CD4-positive, alpha-beta T cell treated with Interleukin-17A for 1 hour (primary cell): ENCODE results near the gene NCAM2.
"Not testable (repeated sequence)": the region's sequence is repeated elsewhere in the genome, so short reads cannot be mapped to it uniquely, and the experiment has no call there.

Source experiments
- DNase-seq: peaks from one replicate; pipeline ENCODE4 v3.0.0-alpha.2; 2020

The NCAM2 gene

GRCh38 chr21:21345872-21346271 is 347.7 kb downstream of the NCAM2 start:
- no peak for DNase-seq

GRCh38 chr21:21366277-21366676 is 368.1 kb downstream of the NCAM2 start:
- DNase-seq: no peak

GRCh38 chr21:21367583-21367982 is 369.4 kb downstream of the NCAM2 start:
- no peak for DNase-seq

GRCh38 chr21:21373969-21374368 is 375.8 kb downstream of the NCAM2 start:
- no peak for DNase-seq

GRCh38 chr21:21383126-21383525 is 384.9 kb downstream of the NCAM2 start:
- no peak for DNase-seq

GRCh38 chr21:21384977-21385376 is 386.8 kb downstream of the NCAM2 start:
- DNase-seq: no peak

GRCh38 chr21:21385404-21385803 is 387.2 kb downstream of the NCAM2 start:
- no peak for DNase-seq

- DNase-seq: no peak
Observed at GRCh38 chr21:21387916-21388315, 389.7 kb downstream of the NCAM2 start.

- no peak for DNase-seq
Observed at GRCh38 chr21:21394064-21394463, 395.9 kb downstream of the NCAM2 start.

- DNase-seq: no peak
Observed at GRCh38 chr21:21396424-21396823, 398.2 kb downstream of the NCAM2 start.

- no peak for DNase-seq
Observed at GRCh38 chr21:21397464-21397863, 399.3 kb downstream of the NCAM2 start.

- DNase-seq: no peak
Observed at GRCh38 chr21:21401444-21401843, 403.2 kb downstream of the NCAM2 start.

- not testable (repeated sequence) for DNase-seq
Observed at GRCh38 chr21:21402187-21402586, 404.0 kb downstream of the NCAM2 start.

GRCh38 chr21:21404261-21404660 is 406.1 kb downstream of the NCAM2 start:
- DNase-seq: not testable (repeated sequence)

GRCh38 chr21:21406921-21407320 is 408.7 kb downstream of the NCAM2 start:
- no peak for DNase-seq

GRCh38 chr21:21412096-21412495 is 413.9 kb downstream of the NCAM2 start:
- no peak for DNase-seq

GRCh38 chr21:21415741-21416140 is 417.5 kb downstream of the NCAM2 start:
- no peak for DNase-seq

- no peak for DNase-seq
Observed at GRCh38 chr21:21434944-21435343, 436.7 kb downstream of the NCAM2 start.

- DNase-seq: no peak
Observed at GRCh38 chr21:21436012-21436534, 437.9 kb downstream of the NCAM2 start.

GRCh38 chr21:21439761-21440160 is 441.6 kb downstream of the NCAM2 start:
- DNase-seq: no peak

GRCh38 chr21:21457077-21457476 is 458.9 kb downstream of the NCAM2 start:
- no peak for DNase-seq

GRCh38 chr21:21458124-21458631 is 460.0 kb downstream of the NCAM2 start:
- DNase-seq: no peak

GRCh38 chr21:21460979-21461378 is 462.8 kb downstream of the NCAM2 start:
- DNase-seq: no peak

GRCh38 chr21:21463456-21463855 is 465.2 kb downstream of the NCAM2 start:
- DNase-seq: no peak

GRCh38 chr21:21464684-21465083 is 466.5 kb downstream of the NCAM2 start:
- no peak for DNase-seq
